MCF 10A (cell line): Measurements from ENCODE around the gene GABRA1. TPM values are rescaled to one million over a fixed set of nuclear protein-coding genes. Genes with fewer than 3 reads are reported as not detected.

Experiments used
- BruUV-seq: library from RNA; stranded (reverse); fragments of 400-500 nt; replicated peaks from 2 replicates; lab custom pipeline; 2021; lab: Mats Ljungman, UMichigan
- CTCF ChIA-PET: fragments of 300-600 bp; sonication (Branson Sonifier 250); formaldehyde crosslinking; extraction: SDS; loops from one replicate; lab custom pipeline; 2021; ENCODE audit warnings: antibody characterized with exemption, inconsistent platforms; lab: Yijun Ruan, JAX
- POLR2A ChIA-PET: fragments of 300-600, 350-650 bp; sonication (Branson Sonifier 250); formaldehyde crosslinking; extraction: SDS; loops from one replicate; lab custom pipeline; 2020; ENCODE audit warnings: antibody characterized with exemption, inconsistent platforms; lab: Yijun Ruan, JAX
- DNase-seq: peaks from one replicate; pipeline ENCODE4 v3.0.0-alpha.2; 2018; ENCODE audit not compliant: unreplicated experiment
- H3K27ac Mint-ChIP-seq: one replicate; pipeline ENCODE4 v1.8.0; 2022; ENCODE audit warnings: mild to moderate bottlenecking, low read depth, mixed read lengths; ENCODE audit not compliant: unreplicated experiment
- H3K27me3 Mint-ChIP-seq: one replicate; pipeline ENCODE4 v1.8.0; 2022; ENCODE audit warnings: mixed read lengths; ENCODE audit not compliant: insufficient read depth, unreplicated experiment
- H3K36me3 Mint-ChIP-seq: one replicate; pipeline ENCODE4 v1.8.0; 2022; ENCODE audit warnings: mild to moderate bottlenecking, moderate library complexity, mixed read lengths; ENCODE audit not compliant: insufficient read depth, unreplicated experiment
- H3K4me1 Mint-ChIP-seq: one replicate; pipeline ENCODE4 v1.8.0; 2022; ENCODE audit warnings: mixed read lengths; ENCODE audit not compliant: insufficient read depth, unreplicated experiment
- H3K4me3 Mint-ChIP-seq: one replicate; pipeline ENCODE4 v1.8.0; 2022; ENCODE audit warnings: mild to moderate bottlenecking, moderate library complexity, mixed read lengths; ENCODE audit not compliant: unreplicated experiment
- H3K9me3 Mint-ChIP-seq: one replicate; pipeline ENCODE4 v1.8.0; 2022; ENCODE audit warnings: mixed read lengths; ENCODE audit not compliant: unreplicated experiment
- CTCF ChIP-seq: fragments of 200-600 bp; IDR thresholded peaks from one replicate; pipeline ENCODE4 v1.8.0; 2022; ENCODE audit warnings: antibody characterized with exemption, mild to moderate bottlenecking; ENCODE audit not compliant: unreplicated experiment
- intact Hi-C: fragments of 100-400 bp; cut with micrococcal nuclease; formaldehyde crosslinking; loops from 2 replicates; pipeline ENCODE4 v1.14.1; 2022
- total RNA-seq: library from RNA; stranded (reverse); gene quantifications from 2 replicates; pipeline ENCODE4 v1.2.3, GENCODE V29; 2022

Gene GABRA1
- total RNA-seq, 1 experiment from 2014 or later, result not detected

DNA sequence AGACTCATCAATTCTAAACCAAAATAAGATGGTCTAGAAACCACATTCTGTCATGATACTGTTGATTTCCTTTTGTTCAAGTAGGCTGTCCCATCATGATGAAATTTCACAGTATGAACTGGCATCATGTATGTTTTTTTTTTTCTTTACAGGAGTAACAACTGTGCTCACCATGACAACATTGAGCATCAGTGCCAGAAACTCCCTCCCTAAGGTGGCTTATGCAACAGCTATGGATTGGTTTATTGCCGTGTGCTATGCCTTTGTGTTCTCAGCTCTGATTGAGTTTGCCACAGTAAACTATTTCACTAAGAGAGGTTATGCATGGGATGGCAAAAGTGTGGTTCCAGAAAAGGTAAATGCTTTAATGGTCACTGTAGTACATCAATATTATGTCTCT, 47.6 kb downstream of the GABRA1 start:
- peaks cover 39% of the 10 kb centered on the region for H3K27me3 Mint-ChIP-seq
- POLR2A ChIA-PET, result no interaction called here
- no peaks in the 10 kb centered on the region for H3K36me3 Mint-ChIP-seq
- H3K4me3 Mint-ChIP-seq, result no peak overlapping the region
- no peaks in the 10 kb centered on the region for H3K9me3 Mint-ChIP-seq
- no TSS peak for BruUV-seq
- H3K27ac Mint-ChIP-seq, result no peak overlapping the region
- intact Hi-C loops, result no loop called here
- TF ChIP-seq CTCF, result no peak
- no peak for DNase-seq
- CTCF ChIA-PET, result interaction anchor here (1.1 kb wide), 1 partner anchor 34 kb away, joined by 3 read pairs; no protein-coding TSS in a partner anchor
- H3K4me1 Mint-ChIP-seq, result no peaks in the 10 kb centered on the region

DNA sequence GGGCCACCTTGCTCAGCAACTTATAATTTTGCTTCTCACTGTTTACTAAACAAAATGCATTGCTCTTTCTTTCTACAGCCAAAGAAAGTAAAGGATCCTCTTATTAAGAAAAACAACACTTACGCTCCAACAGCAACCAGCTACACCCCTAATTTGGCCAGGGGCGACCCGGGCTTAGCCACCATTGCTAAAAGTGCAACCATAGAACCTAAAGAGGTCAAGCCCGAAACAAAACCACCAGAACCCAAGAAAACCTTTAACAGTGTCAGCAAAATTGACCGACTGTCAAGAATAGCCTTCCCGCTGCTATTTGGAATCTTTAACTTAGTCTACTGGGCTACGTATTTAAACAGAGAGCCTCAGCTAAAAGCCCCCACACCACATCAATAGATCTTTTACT, 49.1 kb downstream of the GABRA1 start:
- no peaks in the 10 kb centered on the region for H3K9me3 Mint-ChIP-seq
- H3K27me3 Mint-ChIP-seq, result peaks cover 39% of the 10 kb centered on the region
- H3K36me3 Mint-ChIP-seq, result no peaks in the 10 kb centered on the region
- H3K4me1 Mint-ChIP-seq, result no peaks in the 10 kb centered on the region
- ChIA-PET POLR2A (no interaction called here), CTCF (interaction anchor here (0.6 kb wide), 1 partner anchor 841 kb away, joined by 3 read pairs; no protein-coding TSS in a partner anchor)
- no peak for DNase-seq
- H3K27ac Mint-ChIP-seq, result no peak overlapping the region
- BruUV-seq, result no TSS peak
- no peak overlapping the region for H3K4me3 Mint-ChIP-seq
- intact Hi-C loops, result no loop called here
- no peak for TF ChIP-seq CTCF

GRCh38 chr5:161899590-161899989, 51.7 kb downstream of the GABRA1 start:
- no peak overlapping the region for H3K4me3 Mint-ChIP-seq
- ChIA-PET POLR2A (no interaction called here), CTCF (interaction anchor here (0.6 kb wide), 1 partner anchor 203 kb away, joined by 3 read pairs; no protein-coding TSS in a partner anchor)
- no peak for TF ChIP-seq CTCF
- H3K36me3 Mint-ChIP-seq, result no peaks in the 10 kb centered on the region
- no TSS peak for BruUV-seq
- H3K4me1 Mint-ChIP-seq, result no peaks in the 10 kb centered on the region
- DNase-seq, result no peak
- H3K27ac Mint-ChIP-seq, result no peak overlapping the region
- H3K9me3 Mint-ChIP-seq, result no peaks in the 10 kb centered on the region
- peaks cover 61% of the 10 kb centered on the region for H3K27me3 Mint-ChIP-seq
- intact Hi-C loops, result no loop called here

GRCh38 chr5:161900981-161901380, 53.1 kb downstream of the GABRA1 start:
- POLR2A ChIA-PET, result interaction anchor here (0.7 kb wide), 2 partner anchors 802 to 1143 kb away, joined by 3 to 4 read pairs; no protein-coding TSS in a partner anchor
- no peak for DNase-seq
- no peaks in the 10 kb centered on the region for H3K9me3 Mint-ChIP-seq
- no peak overlapping the region for H3K27ac Mint-ChIP-seq
- H3K4me3 Mint-ChIP-seq, result no peak overlapping the region
- TF ChIP-seq CTCF, result no peak
- BruUV-seq, result no TSS peak
- no peaks in the 10 kb centered on the region for H3K4me1 Mint-ChIP-seq
- intact Hi-C loops, result no loop called here
- H3K36me3 Mint-ChIP-seq, result no peaks in the 10 kb centered on the region
- H3K27me3 Mint-ChIP-seq, result peaks cover 64% of the 10 kb centered on the region
- CTCF ChIA-PET, result no interaction called here
